ENCODE data around the gene ZNF502. TPM values are rescaled to one million over a fixed set of nuclear protein-coding genes. Genes with fewer than 3 reads are reported as not detected.

Gene ZNF502
- total RNA-seq, 2 donors from 2014 or later, result 0.91 to 2.2 TPM

DNA sequence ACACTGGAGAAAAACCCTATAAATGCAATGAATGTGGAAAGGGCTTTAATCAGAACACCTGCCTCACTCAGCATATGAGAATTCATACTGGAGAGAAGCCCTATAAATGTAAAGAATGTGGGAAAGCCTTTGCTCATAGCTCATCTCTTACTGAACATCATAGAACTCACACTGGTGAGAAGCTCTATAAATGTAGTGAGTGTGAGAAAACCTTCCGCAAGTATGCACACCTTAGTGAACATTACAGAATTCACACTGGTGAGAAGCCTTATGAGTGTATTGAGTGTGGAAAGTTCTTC is 9.6 kb downstream of the ZNF502 start:
- H3K27ac Mint-ChIP-seq, result no peak overlapping the region
- peaks cover 3% of the 10 kb centered on the region for H3K36me3 Mint-ChIP-seq (ENCODE audit: low read depth)
- H3K4me3 Mint-ChIP-seq, result no peak overlapping the region
- ATAC-seq (no peak), DNase-seq (no peak)
- H3K4me1 Mint-ChIP-seq, result no peaks in the 10 kb centered on the region
- peaks cover 51% of the 10 kb centered on the region for H3K9me3 ChIP-seq (ENCODE audit: control insufficient read depth, low read length, poor library complexity, severe bottlenecking)
- no peaks in the 10 kb centered on the region for H3K27me3 Mint-ChIP-seq

- ATAC-seq (peak; percentile 98), DNase-seq (peak; percentile 51 to 72 (median 57))
- Mint-ChIP-seq H3K4me1 (peaks cover 4% of the 10 kb centered on the region), H3K36me3 (ENCODE audit: low read depth) (peaks cover 5% of the 10 kb centered on the region), H3K27ac (peak within 1 kb of the TSS; percentile 76), H3K27me3 (no peaks in the 10 kb centered on the region), H3K4me3 (peak within 1 kb of the TSS; percentile 90)
- peaks cover 29% of the 10 kb centered on the region for H3K9me3 ChIP-seq (ENCODE audit: control insufficient read depth, low read length, poor library complexity, severe bottlenecking)
Measured at GRCh38 chr3:44729384-44729910, 17.0 kb downstream of the ZNF502 start, which contains the start of gene ZNF501. Gene ZNF501, plus strand, starts transcription at chr3:44729635. Its CDS starts 4,787 bp downstream, at chr3:44734422.

- Mint-ChIP-seq H3K4me1 (peaks cover 4% of the 10 kb centered on the region), H3K27me3 (no peaks in the 10 kb centered on the region), H3K36me3 (ENCODE audit: low read depth) (peaks cover 3% of the 10 kb centered on the region), H3K27ac (no peak overlapping the region), H3K4me3 (no peak overlapping the region)
- peaks cover 37% of the 10 kb centered on the region for H3K9me3 ChIP-seq (ENCODE audit: control insufficient read depth, low read length, poor library complexity, severe bottlenecking)
- no peak for DNase-seq
- ATAC-seq, result no peak
Measured at GRCh38 chr3:44734646-44735168, 22.2 kb downstream of the ZNF502 start.

GRCh38 chr3:44761101-44761423 is 48.6 kb downstream of the ZNF502 start:
- Mint-ChIP-seq H3K36me3 (ENCODE audit: low read depth) (peaks cover 3% of the 10 kb centered on the region), H3K27me3 (no peaks in the 10 kb centered on the region), H3K27ac (peak overlapping the region; percentile 89), H3K4me1 (peaks cover 17% of the 10 kb centered on the region), H3K4me3 (peak overlapping the region; percentile 94)
- ATAC-seq (peak; percentile 29), DNase-seq (no peak)
- no peaks in the 10 kb centered on the region for H3K9me3 ChIP-seq (ENCODE audit: control insufficient read depth, low read length, poor library complexity, severe bottlenecking)

GRCh38 chr3:44761424-44762169 is 49.1 kb downstream of the ZNF502 start, which contains the start of the genes KIAA1143 and KIF15:
Gene KIAA1143, minus strand, starts transcription at chr3:44761619. Its CDS starts 17 bp downstream, at chr3:44761602.
Gene KIF15, plus strand, starts transcription at chr3:44761794. Its CDS starts 72 bp downstream, at chr3:44761866.
- no peaks in the 10 kb centered on the region for H3K9me3 ChIP-seq (ENCODE audit: control insufficient read depth, low read length, poor library complexity, severe bottlenecking)
- Mint-ChIP-seq H3K4me3 (peak within 1 kb of the TSS; percentile 94), H3K27me3 (no peaks in the 10 kb centered on the region), H3K36me3 (ENCODE audit: low read depth) (peaks cover 3% of the 10 kb centered on the region), H3K27ac (peak within 1 kb of the TSS; percentile 89), H3K4me1 (peaks cover 17% of the 10 kb centered on the region)
- ATAC-seq, result peak; percentile 99
- DNase-seq, result peak; percentile 92 to 95 (median 93)

- H3K27me3 Mint-ChIP-seq, result no peaks in the 10 kb centered on the region
- H3K27ac Mint-ChIP-seq, result peak overlapping the region; percentile 89
- ATAC-seq, result no peak
- H3K4me1 Mint-ChIP-seq, result peaks cover 17% of the 10 kb centered on the region
- H3K4me3 Mint-ChIP-seq, result peak overlapping the region; percentile 94
- H3K9me3 ChIP-seq (ENCODE audit: control insufficient read depth, low read length, poor library complexity, severe bottlenecking), result no peaks in the 10 kb centered on the region
- DNase-seq, result no peak
- H3K36me3 Mint-ChIP-seq (ENCODE audit: low read depth), result peaks cover 3% of the 10 kb centered on the region
Measured at GRCh38 chr3:44762170-44762677, 49.8 kb downstream of the ZNF502 start.

GRCh38 chr3:44762690-44763089 is 50.2 kb downstream of the ZNF502 start:
- no peak for DNase-seq
- H3K27ac Mint-ChIP-seq, result peak overlapping the region; percentile 89
- H3K4me3 Mint-ChIP-seq, result peak overlapping the region; percentile 94
- H3K36me3 Mint-ChIP-seq (ENCODE audit: low read depth), result peaks cover 3% of the 10 kb centered on the region
- peaks cover 17% of the 10 kb centered on the region for H3K4me1 Mint-ChIP-seq
- H3K9me3 ChIP-seq (ENCODE audit: control insufficient read depth, low read length, poor library complexity, severe bottlenecking), result no peaks in the 10 kb centered on the region
- no peaks in the 10 kb centered on the region for H3K27me3 Mint-ChIP-seq
- no peak for ATAC-seq

DNA sequence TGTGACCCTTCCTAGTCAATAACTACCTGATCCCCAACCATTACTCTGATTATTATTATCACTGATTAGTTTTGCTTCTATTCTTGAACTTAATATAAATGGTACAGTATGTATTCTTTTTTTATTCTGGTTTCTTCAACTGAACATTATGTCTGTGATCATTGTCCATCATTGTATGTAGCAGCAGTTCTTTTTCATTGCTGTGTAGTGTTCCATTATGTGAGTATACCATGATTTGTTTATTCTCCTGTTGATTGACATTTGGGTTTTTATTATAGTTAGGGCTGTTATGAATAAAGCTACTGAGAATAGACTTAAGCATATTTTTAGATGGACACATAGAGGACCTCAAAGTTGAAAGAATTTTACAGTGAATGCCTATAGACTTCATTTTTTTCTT is 51.8 kb downstream of the ZNF502 start:
- DNase-seq (no peak), ATAC-seq (no peak)
- no peaks in the 10 kb centered on the region for H3K9me3 ChIP-seq (ENCODE audit: control insufficient read depth, low read length, poor library complexity, severe bottlenecking)
- no peak overlapping the region for H3K27ac Mint-ChIP-seq
- H3K4me1 Mint-ChIP-seq, result peaks cover 17% of the 10 kb centered on the region
- H3K4me3 Mint-ChIP-seq, result no peak overlapping the region
- H3K27me3 Mint-ChIP-seq, result no peaks in the 10 kb centered on the region
- H3K36me3 Mint-ChIP-seq (ENCODE audit: low read depth), result no peaks in the 10 kb centered on the region

DNA sequence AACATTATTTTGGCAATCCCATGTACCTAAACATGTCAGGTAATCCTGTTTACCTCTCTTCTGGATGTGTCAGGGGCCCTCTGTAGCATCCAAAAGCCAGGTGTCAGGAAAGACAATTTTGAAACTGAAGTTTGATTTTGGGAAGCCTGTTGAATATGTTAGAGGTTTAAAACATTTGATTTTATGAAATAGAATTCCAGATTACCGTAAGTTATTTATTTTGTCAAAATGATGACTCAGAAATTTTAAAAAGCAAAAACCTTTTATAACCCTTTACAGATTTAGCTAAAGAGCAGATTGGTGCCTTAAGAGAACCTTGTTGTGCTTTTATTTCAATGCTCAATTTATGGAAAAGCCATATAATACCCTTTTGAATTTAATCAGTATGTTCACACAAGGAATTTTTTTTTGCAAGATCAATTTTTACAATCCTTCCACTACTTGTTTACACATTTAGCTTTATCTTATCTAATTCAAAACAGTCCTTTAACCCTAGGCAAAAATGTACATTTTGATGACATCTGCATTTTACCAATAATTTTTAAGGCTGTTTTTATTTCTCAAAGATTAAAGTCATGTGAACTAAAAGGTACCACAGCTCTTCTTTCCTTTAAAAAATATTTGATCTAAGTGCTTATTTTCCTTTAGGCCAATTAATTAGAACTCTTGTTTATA is 59.1 kb downstream of the ZNF502 start:
- no peak overlapping the region for H3K27ac Mint-ChIP-seq
- H3K4me1 Mint-ChIP-seq, result no peaks in the 10 kb centered on the region
- no peak overlapping the region for H3K4me3 Mint-ChIP-seq
- DNase-seq (no peak), ATAC-seq (no peak)
- H3K27me3 Mint-ChIP-seq, result no peaks in the 10 kb centered on the region
- no peaks in the 10 kb centered on the region for H3K36me3 Mint-ChIP-seq (ENCODE audit: low read depth)
- no peaks in the 10 kb centered on the region for H3K9me3 ChIP-seq (ENCODE audit: control insufficient read depth, low read length, poor library complexity, severe bottlenecking)

GRCh38 chr3:44772099-44772442 is 59.6 kb downstream of the ZNF502 start:
- H3K4me1 Mint-ChIP-seq, result no peaks in the 10 kb centered on the region
- DNase-seq (no peak), ATAC-seq (no peak)
- no peaks in the 10 kb centered on the region for H3K36me3 Mint-ChIP-seq (ENCODE audit: low read depth)
- no peaks in the 10 kb centered on the region for H3K9me3 ChIP-seq (ENCODE audit: control insufficient read depth, low read length, poor library complexity, severe bottlenecking)
- no peaks in the 10 kb centered on the region for H3K27me3 Mint-ChIP-seq
- no peak overlapping the region for H3K27ac Mint-ChIP-seq
- H3K4me3 Mint-ChIP-seq, result no peak overlapping the region

Other genes starting within 250 kb of the ZNF502 start
- 10 to 100 TPM in 1 of 2 donors, 1 to 10 TPM in 1; 9.7 to 10.6 TPM for gene ZNF445, start 235.0 kb upstream of the ZNF502 start, total RNA-seq
- gene ZKSCAN7, start 157.5 kb upstream of the ZNF502 start, total RNA-seq, result 1 to 10 TPM in 1 of 2 donors, under 1 TPM in 1; 0.81 to 1.7 TPM
- gene ZNF660, start 127.7 kb upstream of the ZNF502 start, total RNA-seq, result under 1 TPM in 1 of 2 donors, not detected in 1; 0.20 TPM
- gene ZNF197, start 87.6 kb upstream of the ZNF502 start, total RNA-seq, result 1 to 10 TPM; 5.0 to 6.3 TPM
- gene ZNF35, start 63.9 kb upstream of the ZNF502 start, total RNA-seq, result 1 to 10 TPM in 1 of 2 donors, under 1 TPM in 1; 0.62 to 1.6 TPM
- 1 to 10 TPM; 1.3 to 2.4 TPM for gene ZNF501, start 17.0 kb downstream of the ZNF502 start, total RNA-seq
- gene KIAA1143, start 49.0 kb downstream of the ZNF502 start, total RNA-seq, result 10 to 100 TPM; 23.1 to 28.7 TPM
- gene KIF15, start 49.1 kb downstream of the ZNF502 start, total RNA-seq, result under 1 TPM; 0.12 to 0.16 TPM
- gene TMEM42, start 149.3 kb downstream of the ZNF502 start, total RNA-seq, result 10 to 100 TPM; 10.5 to 13.9 TPM
- not detected for gene TGM4, start 161.9 kb downstream of the ZNF502 start, total RNA-seq